ENCODE results near the gene UVSSA.
"Not testable (repeated sequence)": the region's sequence is repeated elsewhere in the genome, so short reads cannot be mapped to it uniquely, and the experiment has no call there.

The UVSSA gene

DNA sequence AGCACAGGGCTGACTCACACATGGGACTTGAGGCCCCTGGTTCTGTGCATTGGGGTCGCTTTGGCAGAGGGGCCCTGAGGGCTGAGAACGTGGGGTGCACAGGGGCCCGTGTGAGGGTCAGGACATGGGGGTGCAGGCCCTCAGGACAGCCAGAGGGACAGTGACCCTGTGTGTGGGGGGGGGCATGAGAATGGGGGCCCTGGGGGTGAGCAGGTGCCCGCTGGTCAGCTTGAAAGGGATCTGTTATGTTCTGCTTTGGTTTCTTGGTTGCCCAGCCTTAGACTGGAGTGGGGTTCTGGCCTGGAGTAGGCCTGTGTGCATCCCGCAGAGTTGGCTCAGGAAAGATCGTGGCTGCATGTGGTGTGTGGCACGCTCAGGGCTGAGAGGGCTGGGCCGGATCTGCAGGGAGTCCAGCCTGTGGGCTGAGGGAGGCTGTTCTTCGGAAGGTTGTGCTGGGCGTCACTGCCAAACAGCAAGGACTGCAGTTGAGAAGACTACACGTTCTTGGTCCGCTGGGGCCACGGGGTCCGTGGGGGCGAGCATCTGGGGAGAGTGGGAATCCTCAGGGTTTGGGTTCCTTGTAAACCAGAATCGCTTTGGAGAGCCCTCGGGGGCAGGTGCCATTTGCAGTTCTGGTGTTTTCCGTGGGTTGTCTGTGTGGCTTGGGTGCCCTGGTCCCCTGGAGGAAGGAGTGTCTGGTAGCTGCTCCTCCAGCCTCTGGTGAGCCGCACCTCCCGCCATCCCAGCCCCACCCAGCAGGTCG lies 15.2 kb upstream of the UVSSA start:
- DNase-seq: no peak

DNA sequence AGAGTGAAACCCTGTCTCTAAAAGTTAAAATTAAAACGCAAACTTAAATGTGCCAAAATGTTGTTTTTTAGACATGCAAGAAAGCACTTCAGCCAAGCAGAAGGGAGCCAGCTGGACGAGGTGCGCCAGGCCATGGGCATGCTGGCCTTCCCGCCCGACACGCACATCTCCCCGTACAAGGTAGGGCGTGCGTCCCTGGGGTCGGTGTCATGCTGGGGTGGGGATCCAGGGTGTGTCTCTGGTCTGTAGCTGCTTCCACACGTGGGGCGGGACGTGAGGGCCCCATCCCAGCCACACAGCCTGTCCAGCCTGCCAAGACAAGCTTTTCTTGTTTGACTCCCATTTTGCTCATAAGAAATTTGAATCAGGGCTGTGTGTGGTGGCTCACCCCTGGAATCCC lies 14.3 kb upstream of the UVSSA start:
- no peak for DNase-seq

DNA sequence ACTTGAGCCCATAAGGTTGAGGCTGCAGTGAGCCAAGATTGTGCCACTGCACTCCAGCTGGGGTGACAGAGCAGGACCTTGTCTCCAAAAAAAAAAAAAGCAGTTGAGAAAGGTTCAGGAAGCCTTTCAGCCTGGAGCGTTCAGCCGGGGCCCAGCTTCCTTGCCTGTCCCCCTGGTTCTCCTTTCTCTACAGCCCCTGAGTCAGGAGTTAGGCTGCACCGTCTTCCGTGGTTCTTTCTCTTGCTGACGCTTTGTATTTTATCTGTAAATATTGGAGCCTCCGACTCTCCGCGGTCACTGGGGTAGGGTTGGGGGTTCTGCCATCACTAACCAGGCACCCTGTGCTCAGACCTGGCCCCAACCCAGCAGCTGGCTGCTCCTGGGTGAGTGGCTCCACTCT lies 13.8 kb upstream of the UVSSA start:
- DNase-seq: no peak

DNA sequence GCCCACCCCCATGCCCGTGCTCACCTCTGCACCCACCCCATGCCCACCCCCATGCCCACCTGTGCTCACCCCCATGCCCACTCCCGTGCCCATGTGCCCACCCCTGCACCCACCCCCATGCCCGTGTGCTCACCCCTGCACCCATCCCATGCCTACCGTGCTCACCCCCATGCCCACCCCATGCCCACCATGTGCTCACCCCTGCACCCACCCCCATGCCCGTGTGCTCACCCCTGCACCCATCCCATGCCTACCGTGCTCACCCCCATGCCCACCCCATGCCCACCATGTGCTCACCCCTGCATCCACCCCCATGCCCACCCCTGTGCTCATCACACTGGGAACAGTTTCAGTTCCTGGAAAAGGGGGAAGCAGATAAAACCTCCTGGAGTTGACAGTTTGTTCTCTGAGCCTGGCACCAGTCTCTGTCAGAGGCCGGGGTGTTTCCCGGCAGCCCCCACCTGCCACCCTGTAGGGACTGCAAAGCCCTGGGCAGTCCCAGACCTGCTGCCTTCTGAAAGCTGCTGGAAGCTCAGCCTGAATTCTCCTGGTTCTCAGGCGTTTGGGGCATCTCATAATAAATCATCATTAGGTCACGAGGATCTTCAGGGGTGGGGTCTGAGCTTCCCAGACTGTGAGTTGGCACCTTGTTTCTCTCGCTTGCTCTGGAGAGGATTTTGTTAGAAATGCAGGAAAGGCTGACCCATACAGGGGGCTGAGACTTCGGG lies 13.0 kb upstream of the UVSSA start:
- DNase-seq: not testable (repeated sequence)

DNA sequence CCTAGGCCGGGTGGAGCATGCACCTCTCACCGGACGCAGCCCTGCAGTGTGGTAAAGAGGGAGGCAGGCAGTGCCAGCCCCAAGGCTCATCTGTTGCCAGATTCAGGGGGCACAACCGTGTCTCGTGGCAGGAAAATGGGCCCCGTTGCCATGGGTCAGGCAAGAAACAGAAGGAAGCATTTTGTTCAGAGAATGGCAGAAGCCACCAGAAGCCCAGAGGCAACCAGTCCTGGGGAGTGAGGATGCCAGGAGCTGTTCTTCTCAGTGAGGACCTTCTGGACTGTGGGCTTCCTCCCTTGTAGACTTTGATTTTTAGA lies 12.5 kb upstream of the UVSSA start:
- DNase-seq: no peak

DNA sequence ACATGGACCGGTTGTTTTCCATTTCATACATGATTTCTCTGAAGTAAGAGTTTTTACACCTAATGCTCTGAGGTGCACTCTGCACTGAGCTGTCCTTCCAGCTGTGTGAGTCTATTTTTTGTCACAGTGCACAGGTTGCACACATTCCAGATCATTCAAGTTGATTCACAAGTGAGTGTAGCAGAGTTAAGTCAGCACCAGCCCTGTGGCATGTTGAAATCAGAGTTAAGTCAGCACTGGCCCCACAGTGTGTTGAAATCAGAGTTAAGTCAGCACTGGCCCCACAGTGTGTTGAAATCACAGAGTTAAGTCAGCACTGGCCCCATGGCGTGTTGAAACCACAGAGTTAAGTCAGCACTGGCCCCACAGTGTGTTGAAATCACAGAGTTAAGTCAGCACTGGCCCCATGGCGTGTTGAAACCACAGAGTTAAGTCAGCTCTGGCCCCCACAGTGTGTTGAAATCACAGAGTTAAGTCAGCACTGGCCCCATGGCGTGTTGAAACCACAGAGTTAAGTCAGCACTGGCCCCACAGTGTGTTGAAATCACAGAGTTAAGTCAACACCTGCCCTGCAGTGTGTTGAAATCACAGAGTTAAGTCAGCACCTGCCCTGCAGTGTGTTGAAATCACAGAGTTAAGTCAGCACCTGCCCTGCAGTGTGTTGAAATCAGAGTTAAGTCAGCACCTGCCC lies 11.7 kb upstream of the UVSSA start:
- DNase-seq: not testable (repeated sequence)

DNA sequence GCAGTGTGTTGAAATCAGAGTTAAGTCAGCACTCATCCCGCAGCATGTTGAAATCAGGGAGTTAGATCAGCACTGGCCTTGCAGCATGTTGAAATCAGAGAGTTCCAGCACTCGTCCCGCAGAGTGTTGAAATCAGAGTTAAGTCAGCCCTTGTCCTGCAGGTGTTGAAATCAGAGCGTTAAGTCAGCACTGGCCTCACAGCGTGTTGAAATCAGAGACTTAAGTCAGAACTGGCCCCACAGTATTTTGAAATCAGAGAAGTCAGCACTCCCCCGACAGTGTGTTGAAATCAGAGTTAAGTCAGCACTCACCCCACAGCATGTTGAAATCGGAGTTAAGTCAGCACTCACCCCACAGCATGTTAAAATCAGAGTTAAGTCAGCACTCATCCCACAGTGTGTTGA lies 10.9 kb upstream of the UVSSA start:
- peak; percentile 75 for DNase-seq

DNA sequence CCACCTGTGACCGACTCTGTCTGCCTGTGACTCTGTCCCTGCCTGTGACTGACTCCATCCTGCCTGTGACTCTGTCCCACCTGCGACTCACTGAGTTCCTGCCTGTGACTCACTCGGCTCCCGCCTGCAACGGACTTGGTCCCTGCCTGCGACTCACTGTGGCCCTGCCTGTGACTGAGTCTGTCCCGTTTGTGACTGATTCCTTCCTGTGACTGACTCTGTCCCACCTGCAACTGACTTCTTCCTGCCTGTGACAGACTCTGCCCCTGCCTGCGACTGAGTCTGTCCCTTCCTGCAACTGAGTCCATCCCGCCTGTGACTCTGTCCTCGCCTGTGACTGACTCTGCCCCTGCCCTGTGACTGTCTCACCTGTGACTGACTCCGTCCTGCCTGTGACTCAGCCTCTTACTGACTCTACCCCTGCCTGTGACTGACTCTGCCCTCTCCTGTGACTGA lies 9.6 kb upstream of the UVSSA start:
- no peak for DNase-seq

DNA sequence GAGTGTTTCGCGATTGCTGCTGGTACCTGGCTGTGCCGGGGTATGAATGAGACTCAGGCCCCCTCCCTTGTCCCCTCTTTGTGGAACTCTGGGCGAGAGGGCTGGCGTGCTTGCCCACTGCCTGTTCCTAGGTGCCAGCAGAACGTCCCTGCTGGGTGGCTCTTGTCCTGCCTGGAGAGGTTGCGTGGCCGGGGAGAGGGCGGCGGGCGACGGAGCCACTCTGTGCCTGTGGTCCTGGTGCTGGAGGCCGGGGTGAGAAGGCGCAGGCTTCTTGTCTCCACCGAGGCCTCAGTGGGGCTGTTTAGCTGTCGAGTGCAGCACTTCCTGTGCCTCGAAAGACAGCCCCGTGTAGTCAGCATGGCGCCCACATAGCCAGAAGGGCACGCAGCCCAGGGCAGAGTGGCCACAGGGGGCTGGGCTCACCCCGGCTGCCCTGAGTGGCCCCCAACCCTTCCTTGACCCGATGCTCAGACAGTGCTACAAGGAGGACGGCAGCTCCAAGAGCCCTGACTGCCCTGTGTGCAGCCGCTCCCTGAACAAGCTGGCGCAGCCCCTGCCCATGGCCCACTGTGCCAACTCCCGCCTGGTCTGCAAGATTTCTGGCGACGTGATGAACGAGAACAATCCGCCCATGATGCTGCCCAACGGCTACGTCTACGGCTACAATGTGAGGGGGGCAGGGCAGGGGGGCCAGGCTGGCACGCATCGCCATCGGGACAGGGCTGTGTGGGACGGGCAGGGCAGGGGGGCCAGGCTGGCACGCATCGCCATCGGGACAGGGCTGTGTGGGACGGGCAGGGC lies 8.9 kb upstream of the UVSSA start:
- DNase-seq: no peak

DNA sequence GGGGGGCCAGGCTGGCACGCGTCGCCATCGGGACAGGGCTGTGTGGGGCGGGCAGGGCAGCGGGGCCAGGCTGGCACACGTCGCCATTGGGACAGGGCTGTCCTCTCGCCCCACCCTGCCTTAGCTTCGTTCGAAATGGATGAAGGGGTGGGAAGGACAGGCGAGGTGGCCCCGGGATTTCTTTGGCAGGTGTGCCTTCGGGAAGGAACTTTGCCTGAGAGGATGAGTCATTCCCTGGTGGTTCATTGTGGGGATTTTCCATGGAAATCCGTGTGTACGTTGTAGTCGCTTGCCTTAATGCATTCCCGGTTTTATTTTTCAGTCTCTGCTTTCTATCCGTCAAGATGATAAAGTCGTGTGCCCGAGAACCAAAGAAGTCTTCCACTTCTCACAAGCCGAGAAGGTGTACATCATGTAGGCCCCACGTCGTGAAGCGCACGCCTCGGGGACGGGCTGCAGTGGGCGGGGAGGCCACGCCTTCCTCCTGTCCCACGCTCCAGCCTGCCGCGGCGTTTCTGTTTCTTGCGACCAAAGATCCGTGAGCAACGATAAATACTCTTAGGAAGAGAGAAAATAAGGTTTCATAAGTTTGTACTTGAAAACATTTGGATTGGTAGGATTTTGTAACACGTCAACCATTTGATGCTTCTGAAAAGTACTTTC lies 8.1 kb upstream of the UVSSA start:
- no peak for DNase-seq

DNA sequence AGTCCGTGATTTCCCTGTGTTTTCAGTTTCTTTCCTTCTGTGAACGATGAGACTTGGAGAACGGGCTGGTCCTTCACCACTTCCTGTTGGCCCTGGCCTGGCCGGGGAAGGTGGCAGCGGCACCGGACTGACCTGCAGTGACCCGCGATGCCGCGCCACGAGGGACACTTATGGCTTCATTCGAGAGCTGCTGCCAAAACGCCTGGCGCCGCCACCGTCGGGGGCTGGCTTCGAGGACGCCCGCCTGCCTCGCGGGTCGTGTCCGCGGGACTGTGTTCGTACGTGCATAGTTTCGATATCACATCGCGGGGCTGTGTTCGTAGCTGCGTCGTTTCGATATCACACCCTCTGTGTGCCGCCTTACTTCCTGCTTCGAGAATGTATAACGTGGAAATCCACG lies 7.5 kb upstream of the UVSSA start:
- no peak for DNase-seq

DNA sequence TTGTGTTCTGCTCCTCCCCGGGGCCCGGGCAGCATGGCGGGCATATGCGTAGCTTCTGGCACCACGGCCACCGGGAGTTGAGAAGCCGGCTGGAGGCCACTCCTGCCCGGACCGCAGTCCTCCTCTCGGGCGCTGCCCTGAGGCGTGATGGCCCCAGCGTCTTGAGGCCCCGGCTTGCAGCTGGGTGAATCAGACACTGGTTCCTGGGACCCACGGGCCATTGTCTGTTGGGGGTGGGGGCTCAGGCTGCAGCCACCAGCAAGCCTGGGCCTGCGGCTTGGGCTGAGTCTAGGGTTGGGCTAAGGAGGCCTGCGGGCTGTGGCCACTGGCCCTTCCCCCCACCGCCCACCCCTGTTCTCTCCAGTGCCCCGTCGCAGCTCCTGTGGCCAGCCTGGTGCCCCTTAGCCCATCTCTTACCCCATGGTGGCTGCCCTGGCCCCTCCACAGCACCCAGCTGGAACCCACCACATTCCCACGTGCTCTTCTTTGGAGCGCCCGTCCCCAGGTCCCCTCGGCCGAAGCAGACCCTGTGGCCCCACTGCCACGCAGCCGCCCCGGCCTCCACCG lies 6.7 kb upstream of the UVSSA start:
- DNase-seq: no peak

DNA sequence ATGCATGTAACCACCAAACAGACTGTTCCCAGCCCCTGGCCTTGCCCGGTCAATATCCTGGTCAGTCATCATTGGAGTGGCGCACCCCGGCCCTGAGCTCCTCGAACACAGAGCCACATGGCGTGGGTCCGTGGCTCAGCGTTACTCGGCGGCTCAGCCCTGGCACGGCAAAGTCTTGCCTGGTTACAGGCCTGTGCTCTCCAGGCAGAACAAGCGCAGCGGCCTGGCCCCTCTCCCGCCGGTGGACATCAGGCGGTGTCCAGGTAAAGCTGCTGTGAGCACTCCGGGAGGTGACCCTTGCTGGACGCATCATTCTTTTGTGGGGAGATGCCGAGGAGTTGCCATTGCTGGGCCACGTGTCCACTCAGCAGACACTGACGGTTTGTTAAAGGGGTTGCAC lies 6.1 kb upstream of the UVSSA start:
- DNase-seq: no peak

DNA sequence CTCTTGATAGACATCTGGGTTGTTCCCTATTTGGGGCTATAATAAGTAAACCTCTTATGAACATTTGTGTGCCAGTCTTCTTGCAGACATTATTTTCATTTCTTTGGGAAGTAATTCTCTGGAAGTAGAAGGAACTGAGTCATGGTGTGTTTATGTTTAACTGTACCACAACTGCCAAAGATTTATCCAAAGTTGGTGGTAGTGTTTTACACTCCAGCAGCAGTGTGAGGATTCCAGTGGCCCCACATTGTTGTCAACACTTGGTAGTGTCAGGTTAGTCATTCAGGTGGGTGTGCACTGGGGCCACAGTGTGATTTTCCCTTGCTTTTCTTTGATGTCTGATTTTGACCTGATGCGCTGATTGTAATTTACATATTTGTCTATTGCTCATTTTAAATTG lies 5.0 kb upstream of the UVSSA start:
- no peak for DNase-seq

DNA sequence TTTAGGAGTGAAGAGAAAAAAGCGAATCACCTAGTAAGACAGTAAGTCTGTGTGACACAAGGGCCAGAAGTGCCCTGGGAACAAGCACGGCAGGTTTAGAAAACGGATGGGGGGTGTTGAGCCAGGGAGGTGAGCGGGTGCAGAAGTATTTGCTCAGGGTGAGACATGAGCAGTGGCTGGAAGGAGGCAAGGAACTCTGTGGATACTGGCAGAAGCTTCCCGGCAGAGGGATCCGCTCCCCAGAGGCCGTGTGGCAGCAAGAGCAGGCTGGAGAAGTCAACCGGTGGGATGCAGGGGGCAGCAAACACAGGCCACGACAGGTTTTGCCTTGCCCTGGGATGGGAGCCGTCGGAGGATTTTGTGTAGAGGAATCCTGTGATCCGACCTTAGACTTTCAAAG lies 2.3 kb upstream of the UVSSA start:
- DNase-seq: no peak

DNA sequence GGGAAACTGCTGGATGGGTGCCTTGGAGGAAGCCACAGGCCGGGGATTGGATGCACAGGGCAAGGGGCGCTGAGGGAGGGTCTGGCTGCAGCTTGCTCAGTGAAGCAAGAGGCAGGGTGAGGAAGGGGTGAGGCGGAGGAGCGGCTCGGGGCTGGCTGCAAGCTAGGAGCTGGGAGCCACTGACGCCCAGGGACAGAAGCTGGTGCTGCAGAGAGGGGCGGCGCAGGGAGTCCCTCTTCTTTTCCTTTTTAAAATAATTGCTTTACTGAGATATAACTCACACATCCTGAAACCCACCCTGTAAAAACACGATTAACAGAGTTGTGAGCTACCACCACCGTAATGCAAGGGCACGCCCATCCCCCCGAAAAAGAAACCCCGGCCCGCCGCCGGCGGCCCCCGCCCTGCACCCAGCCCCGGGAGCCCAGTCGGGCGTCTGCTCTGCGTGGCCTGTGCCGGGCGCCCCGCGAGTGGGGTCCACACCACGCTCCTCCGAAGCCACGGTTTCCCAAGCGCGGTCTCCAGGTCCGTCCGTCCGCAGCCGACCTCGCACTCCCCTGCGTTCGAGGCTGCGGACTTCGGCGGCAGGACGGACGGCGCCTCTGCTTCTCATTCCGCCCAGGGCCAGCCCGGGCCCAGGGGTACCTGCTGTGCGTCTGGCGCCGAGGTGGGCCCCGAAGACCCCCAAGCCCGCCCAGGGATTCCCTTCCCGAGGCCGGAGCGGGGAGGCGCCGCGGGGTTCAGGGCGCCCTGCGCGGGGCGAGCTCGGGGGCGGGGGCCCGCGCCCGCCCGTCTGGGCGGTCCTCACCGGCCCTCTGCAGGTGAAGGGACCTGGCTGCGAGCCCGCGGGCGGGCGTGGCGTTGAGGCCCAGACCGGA lies 866 bp upstream of the UVSSA start:
- no peak for DNase-seq

DNA sequence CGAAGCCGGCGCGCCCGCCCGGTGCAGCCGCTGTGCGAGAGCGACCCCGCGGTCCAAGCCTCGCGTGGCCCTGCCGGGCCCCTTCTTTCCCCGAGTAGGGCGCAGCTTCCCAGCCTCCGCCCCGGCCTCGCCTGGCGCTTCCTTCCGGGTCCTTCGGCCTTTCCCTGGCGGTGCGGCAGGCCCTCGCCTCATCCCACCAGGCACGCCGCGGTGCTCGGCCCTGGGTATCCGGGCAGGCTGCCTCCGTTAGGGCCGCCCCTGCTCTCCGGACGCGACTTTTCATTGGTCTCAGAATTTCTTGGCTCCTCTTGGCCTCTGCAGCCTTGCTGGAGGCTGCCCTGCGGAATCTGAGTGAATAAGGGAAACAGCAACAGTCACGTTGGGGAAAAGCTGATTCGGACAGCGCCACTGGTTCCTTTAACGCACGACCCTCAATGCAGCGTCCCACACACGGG lies 429 bp downstream of the UVSSA start:
- DNase-seq: peak; percentile 70

DNA sequence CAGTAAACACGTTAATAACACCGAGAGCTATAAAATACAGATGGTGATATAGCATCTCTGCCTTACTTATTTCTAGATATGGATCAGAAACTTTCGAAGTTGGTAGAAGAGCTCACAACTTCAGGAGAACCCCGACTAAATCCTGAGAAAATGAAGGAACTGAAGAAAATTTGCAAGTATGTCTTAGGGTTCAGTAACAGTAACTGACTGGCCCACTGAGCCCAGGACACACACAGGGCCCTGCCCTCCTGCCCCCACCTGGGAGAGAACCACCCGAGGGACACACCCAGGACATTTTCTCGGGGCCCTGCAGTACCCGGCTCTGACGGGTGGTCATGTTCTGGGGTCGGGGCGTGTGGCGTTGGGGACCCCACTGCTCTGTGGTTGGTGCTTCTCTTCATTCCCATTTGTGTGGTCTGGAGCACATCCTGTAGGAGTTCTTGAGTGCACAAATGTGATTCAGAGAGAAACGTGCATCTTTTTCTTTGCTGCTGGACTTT lies 1.1 kb downstream of the UVSSA start:
- no peak for DNase-seq

DNA sequence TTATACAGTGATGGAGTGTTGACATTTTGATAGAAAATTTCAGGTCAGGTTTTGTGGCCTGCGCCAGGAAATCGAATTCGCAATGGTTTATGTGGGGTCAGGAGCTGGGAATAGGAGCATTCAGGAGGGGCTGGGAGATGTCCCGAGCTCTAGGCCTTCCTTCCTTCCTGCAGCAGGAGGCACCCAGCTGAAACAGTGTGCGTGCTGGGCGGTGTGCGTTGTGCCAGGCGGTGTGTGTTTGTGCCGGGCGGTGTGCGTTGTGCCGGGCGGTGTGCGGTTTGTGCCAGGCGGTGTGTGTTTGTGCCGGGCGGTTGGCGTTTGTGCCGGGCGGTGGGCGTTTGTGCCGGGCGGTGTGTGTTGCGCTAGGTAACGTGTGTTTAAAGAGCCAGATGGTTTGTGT lies 1.7 kb downstream of the UVSSA start:
- DNase-seq: no peak

DNA sequence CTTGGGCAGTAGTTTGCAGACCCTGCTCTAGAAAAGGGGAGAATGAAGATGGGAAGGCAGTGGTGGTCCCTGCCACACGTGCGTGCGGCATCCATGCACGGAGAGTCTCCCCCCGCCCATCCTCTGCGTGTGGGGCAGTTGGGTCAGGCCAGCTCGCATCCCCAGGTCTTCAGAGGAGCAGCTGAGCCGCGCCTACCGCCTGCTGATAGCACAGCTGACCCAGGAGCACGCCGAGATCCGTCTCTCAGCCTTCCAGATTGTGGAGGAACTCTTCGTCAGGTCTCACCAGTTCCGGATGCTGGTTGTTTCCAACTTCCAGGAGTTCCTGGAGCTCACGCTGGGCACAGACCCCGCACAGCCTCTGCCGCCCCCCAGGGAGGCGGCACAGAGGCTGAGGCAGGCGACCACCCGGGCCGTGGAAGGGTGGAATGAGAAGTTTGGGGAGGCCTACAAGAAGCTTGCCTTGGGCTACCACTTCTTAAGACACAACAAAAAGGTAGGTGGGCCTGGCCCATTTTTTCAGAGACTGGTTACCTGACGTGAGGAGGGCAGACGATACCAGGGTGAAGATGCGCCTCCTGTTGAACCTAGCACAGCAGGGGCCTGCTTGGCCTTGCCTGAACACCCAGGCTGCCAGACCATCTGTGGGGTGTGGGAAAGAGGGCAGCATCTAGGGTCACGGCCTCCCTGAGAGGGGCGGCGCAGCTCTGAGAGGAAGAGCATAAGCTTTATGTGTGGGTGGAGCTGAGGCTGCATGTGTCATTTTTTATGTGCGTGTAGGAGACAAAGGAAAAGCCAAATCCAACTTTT lies 2.6 kb downstream of the UVSSA start:
- peak; percentile 13 for DNase-seq

All from inflammatory macrophage treated with lipopolysaccharide for 4 hours (primary cell).